Hematopoietic multipotent progenitor cell treated with erythropoietin and hydrocortisone succinate and interleukin-3 and kit ligand, for 17 days (in vitro differentiated cells): ENCODE results near the gene INPP5J.
"Not testable (repeated sequence)": the region's sequence is repeated elsewhere in the genome, so short reads cannot be mapped to it uniquely, and the experiment has no call there.

Experiments
- DNase-seq: peaks from one replicate; pipeline ENCODE4 v3.0.0-alpha.2; 2015; ENCODE audit warnings: low spot score

INPP5J gene

DNA sequence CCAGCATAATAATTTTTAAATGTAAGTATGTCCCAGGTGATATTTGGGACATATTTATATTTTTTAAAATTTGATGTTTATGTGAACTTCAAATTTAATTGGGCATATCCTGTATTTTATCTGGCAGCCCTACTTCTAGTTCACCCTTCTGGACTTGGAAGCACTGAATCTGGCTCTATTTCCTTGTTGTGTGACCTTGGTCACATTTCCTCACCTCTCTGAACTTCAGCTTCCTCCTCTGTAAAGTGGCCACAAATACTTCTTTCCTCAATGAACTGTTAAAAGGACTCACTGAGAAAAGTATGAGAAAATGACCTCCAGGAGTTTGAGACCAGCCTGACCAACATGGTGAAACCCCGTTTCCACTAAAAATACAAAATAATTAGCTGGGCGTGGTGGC is 29.1 kb downstream of the INPP5J start:
- no peak for DNase-seq

DNA sequence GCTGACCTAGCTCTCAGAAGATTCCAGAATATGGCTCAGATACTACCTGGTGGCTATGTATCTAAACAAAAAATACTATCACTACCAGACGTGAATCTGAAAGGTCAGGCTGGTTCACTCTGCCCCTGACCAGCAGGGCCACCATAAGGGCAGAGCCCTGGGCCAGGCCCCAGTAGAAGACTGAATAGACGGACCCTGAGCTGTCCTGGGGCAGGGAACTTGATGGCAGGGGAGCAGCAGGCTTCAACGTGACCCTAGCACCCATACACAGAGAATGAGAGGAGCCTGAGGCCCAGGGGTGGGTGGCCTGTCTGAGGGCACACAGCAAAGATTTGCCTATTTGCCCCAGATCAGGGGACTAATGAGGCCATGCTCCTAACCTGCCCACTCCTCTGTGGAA is 30.6 kb downstream of the INPP5J start:
- no peak for DNase-seq

DNA sequence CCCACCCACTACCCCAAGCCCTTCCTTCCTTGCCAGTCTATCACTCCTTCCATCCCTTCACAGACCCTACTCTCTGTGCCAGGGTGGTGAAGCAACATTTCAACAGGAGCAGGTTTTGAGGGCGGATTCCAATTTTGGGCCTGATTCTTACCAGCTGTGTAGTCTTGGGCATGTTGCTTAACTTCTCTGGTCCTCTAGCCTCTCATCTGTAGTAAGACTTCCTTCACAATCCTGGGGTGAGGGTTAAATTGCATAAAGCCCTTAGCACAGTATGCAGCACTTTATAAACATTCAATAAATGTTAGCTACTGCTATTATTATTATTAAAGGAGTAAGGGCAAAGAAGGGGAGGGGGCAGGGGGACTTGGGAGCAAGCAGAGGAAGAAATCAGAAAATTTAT is 32.2 kb downstream of the INPP5J start:
- no peak for DNase-seq

DNA sequence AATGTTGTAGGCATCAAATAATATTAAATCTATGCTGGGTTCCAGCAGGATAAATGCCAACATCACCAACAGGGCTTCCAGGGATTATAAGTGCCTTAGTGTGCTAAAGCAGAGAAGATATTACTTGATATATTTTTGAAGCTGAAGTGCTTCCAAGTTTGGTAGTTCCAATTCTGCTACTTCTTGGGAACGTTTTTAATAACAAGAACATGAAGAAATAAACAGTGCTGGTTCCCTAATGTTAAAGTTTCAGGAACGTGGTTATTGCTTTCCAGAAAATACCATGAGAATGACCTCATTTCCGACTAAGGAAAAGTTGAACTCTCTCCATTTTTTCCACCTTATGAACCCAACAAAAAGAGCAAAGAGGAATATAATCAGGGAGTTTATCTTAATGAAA is 32.7 kb downstream of the INPP5J start:
- no peak for DNase-seq

DNA sequence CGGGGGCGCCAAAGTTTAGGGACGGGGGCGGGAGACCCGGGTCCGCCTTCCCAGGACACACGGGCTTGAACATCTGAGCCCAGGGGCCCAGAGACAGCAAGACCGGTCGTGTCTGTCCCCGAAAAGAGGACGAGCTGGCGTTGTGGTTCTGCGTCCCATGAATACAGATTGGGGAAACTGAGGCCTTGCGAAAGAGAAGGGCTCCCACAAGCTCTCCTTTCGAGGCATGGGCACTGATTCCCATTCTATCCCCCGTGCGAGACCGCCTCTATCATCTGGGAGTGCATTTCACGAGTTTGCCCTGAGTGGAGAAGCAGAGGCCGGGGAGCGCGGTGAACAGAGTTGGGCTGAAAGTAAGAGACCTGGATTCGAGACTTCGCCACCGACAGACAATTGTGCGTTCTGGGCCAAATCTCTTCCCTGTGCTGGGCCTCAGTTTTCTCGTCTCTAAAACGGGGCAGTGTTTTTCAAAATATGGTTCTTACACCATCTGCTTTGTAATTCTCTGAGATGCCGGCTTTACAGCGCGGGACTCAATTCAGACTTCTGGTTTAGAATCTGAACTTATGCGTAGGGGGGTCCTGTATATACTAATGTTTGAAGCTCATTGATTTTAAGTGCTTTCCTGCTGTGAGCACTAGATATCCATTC is 37.7 kb downstream of the INPP5J start:
- DNase-seq = peak; percentile 31

DNA sequence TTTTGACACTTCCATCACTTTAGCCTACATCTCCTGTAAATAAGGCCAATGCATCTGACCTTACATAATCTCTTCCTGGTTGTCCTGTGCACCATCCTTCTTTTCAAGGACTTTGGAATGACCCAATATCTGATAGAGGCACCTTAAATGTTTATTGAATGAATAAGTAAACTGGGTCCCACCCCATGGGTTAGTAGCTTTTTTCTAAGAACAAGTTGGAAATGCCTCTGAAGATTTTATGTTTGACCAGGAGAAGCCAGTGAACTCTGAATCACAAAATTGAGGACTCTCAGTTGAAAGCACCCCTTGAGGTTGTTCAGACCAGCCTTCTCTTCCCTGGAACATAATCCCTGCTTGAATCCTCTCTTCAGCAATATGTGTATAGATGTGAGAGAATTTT is 38.6 kb downstream of the INPP5J start:
- no peak for DNase-seq

DNA sequence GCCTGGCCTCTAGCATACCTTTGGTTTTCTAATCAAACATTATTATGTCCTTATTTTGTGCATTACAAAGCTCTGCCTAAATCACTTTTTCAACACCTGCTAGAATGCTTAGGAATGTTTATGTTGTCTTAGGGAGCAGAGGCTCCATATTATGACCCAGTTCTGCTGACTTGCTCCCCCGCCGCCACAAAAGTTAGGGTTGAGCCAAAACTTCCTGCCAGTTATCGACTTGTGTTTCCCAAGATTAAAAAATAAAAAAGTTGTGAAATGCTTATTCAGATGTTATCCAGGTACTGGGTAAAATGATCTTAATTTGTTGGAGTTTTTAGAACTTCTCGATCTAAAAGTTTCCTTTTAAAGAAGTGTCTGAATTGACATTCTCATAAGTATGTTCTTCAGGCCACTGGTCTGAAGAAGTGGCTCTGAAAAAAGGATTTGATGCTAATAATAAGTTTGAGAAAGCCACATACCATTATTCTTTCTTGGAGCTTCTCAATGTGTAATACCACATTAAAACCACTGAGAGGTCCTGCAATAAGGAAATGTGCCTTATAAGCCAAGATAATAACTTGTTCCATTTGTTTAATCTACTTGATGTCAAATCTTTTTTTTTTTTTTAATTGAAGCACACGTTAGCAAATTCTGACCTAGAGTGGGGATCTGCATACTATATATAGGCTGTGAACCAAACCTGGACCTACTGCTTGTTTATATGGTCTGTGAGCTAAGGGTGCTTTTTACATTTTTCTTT is 39.4 kb downstream of the INPP5J start:
- DNase-seq = no peak

DNA sequence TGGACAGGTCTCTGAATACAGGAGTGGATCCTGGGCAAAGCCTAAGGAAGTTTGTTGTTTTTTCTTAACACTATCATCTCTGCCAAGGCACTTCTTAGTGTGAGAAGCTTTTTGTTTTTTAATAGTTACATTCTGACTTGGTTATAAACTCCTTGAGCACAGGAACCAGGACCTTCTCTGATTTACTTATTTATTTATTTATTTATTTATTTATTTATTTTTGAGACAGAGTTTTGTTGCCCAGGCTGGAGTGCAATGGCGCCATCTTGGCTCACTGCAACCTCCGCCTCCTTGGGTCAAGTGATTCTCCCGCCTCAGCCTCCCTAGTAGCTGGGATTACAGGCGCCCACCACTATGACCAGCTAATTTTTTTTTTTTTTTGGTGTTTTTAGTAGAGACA is 48.2 kb downstream of the INPP5J start:
- DNase-seq = no peak

DNA sequence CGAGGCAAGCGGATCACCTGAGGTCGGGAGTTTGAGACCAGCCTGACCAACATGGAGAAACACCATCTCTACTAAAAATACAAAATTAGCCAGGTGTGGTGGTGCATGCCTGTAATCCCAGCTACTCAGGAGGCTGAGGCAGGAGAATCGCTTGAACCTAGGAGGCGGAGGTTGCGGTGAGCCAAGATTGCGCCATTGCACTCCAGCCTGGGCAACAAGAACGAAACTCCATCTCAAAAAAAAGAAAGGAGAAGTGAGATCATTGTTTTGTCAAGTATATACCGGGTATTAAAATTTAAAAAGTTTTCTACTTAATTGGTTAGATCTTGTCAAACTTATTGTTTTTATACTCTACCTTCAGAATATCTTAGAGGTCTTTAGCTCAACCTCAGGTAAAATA is 49.0 kb downstream of the INPP5J start:
- not testable (repeated sequence) for DNase-seq

DNA sequence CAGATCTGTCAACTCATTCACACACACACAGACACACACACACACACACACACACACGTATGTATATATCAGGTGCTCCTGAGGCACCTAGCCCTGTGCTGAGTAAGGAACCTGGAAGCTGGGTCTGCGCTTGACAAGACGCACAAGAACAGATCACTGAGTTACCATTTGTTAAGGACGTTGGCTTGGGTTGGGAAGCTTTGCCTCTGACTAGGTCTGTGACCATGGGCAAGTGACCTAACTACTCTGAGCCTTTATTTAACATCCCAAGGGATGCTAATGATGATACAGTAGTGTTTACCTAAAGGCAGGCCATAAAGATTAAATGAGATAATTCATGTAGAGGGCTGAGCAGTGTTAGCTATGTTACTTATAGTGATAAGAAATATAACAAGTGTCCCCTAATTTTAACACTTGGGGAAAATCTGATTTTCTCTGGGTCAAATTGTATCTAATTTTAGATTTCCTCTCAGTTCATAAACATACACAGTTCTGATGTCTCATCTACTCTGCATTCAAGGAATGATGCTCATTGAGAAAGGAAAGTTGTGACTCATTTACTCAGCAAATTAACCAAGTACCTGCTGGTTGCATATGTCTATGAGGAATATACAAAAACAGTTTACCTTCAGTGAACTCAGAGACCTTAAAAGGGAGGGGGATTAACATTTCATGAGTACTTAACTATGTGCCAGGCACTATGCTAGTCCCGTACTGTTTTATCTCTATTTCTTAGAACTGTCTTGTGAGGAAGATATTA is 50.8 kb downstream of the INPP5J start:
- DNase-seq = no peak

DNA sequence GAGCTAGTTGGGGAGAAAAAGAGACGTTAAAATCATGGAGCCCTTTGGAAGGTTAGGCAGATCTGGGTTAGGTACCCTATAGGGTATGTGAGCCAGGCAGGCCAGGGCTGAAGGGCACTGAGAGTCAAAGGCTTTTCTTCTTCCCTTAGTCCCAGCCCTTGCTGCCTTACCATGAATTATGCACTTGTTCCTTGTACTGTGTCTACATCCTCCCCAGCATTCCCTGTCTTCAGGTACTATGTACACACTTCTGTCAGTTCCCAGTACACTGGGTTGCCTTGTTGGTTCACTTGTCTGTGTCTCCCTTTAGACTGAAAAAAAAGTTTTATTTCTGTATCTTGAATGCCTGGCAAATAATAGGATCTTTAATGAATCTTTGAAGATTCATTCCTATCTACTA is 54.2 kb downstream of the INPP5J start:
- no peak for DNase-seq

DNA sequence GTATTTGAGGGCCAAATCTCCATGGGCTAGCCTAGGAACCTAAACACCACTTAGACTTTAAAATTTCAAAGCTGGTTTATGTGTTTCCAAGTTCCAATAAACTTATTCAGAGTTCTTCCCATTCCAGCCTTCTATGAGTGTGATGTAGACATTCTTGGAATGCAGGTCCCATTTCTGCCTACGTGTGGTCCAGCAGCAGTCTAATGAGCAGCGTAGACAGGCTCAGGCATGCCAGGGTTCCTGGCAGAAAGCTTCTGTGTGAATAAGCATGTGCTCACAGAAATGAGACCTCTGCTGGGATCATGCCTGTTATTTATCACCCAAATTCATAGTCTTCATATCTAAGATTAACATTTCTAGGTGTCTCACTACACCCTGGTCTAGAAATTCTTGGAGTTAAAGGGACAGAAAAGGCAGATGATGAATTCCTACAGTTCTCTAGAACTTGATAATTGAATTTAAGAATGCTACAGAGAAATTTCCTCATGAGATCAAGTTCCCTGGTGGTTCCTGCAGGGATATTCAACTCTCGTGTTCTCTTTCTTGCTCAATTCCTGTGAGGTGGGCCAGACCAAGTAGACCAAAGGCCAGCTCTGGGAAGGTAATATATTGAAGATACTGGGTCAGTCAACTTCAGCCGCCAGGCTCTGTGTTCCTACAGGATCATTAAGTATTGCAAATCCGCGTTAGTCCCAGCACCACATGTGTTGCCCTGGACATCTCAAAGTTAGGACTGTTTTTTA is 54.8 kb downstream of the INPP5J start:
- no peak for DNase-seq

DNA sequence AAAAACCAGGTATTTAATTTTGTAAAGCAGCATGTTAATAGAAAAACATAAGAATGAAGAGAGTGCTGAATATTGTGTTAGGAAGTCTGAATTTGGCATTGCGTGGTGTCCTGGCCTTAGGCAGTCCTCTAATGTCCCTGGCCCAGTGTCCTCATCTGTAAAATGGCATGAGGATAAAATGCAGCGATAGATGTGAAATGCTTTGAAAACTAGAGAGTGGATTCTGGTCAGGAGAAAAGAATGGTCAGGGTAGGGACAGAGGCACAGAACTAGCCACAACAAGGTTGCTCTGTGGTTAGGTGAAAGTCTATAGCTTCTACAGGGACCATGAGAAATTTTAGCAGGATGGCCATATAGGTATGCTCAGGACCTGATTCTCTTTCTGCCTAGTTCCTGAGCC is 56.1 kb downstream of the INPP5J start:
- DNase-seq = no peak

DNA sequence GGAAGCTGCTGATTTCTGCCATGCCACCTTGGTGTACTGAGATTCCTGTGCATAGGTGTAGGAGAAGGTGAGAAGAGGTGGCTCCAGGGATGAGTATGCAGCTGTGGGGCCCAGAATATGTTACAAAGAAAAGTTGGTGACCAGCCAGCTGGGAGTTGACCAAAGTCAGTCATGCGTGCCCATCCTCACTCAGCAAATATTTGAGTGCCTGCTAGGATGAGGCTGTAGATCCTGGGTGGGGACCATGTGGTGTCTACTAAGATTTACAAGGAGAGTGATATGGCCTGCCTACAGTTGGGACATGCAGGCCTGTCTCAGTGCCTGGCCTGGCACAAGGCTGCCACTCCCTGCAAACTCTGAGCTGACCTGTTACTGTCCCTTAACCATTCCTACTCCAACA is 56.6 kb downstream of the INPP5J start:
- no peak for DNase-seq

DNA sequence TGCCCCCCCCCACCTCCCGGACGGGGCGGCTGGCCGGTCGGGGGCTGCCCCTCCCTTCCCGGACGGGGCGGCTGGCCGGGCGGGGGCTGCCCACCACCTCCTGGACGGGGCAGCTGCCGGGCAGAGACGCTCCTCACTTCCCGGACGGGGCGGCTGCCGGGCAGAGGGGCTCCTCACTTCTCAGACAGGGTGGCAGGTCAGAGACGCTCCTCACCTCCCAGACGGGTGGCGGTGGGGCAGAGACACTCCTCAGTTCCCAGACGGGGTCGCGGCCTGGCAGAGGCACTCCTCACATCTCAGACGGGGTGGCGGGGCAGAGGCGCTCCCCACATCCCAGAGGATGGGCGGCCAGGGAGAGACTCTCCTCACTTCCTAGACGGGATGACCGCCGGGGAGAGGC is 61.2 kb downstream of the INPP5J start:
- no peak for DNase-seq
